Peyer's patch (tissue), 4 donors: ENCODE data around the gene GALNT2.

Experiments
- POLR2A ChIP-seq, 2 donors: fragments of 450-650 bp; IDR thresholded peaks; one replicate each; pipeline ENCODE4 v1.5.1; 2017; ENCODE audit warnings: antibody characterized with exemption in 2 of 2, mild to moderate bottlenecking in 2 of 2, moderate library complexity in 2 of 2
- TF ChIP-seq, protein P1 (sequence below), 6 experiments: fragments of 450-650 bp in 4 of 6; fragments of 200-600 bp in 2 of 6; sonication (generic) in 1 of 6; IDR thresholded peaks; one replicate each; pipeline ENCODE4 v1.5.1; 2017 to 2019; ENCODE audit warnings: antibody characterized with exemption in 6 of 6, mild to moderate bottlenecking in 3 of 6, moderate library complexity in 1 of 6

GRCh38 chr1:230128569-230129285 lies 61.7 kb downstream of the GALNT2 start:
- TF ChIP-seq, protein P1, sequence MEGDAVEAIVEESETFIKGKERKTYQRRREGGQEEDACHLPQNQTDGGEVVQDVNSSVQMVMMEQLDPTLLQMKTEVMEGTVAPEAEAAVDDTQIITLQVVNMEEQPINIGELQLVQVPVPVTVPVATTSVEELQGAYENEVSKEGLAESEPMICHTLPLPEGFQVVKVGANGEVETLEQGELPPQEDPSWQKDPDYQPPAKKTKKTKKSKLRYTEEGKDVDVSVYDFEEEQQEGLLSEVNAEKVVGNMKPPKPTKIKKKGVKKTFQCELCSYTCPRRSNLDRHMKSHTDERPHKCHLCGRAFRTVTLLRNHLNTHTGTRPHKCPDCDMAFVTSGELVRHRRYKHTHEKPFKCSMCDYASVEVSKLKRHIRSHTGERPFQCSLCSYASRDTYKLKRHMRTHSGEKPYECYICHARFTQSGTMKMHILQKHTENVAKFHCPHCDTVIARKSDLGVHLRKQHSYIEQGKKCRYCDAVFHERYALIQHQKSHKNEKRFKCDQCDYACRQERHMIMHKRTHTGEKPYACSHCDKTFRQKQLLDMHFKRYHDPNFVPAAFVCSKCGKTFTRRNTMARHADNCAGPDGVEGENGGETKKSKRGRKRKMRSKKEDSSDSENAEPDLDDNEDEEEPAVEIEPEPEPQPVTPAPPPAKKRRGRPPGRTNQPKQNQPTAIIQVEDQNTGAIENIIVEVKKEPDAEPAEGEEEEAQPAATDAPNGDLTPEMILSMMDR (IDR thresholded peaks at IDR 0.05) = no peak
- no peak for TF ChIP-seq POLR2A (IDR thresholded peaks at IDR 0.05)
